Esophagus (tissue), 2 donors: ENCODE results near the gene NBEAL2. TPM values are rescaled to one million over a fixed set of nuclear protein-coding genes. Genes with fewer than 3 reads are reported as not detected.
A peak's percentile ranks its signal among the peaks of the same experiment; 100 is the strongest.

Experiments used
- H3K27ac ChIP-seq, 2 donors: one replicate each; pipeline ENCODE4 v1.5.1; 2013; ENCODE audit warnings: low read depth in 2 of 2, mild to moderate bottlenecking in 2 of 2, inconsistent platforms in 1 of 2, low read length in 1 of 2, moderate library complexity in 1 of 2
- H3K27me3 ChIP-seq, 2 donors: one replicate each; pipeline ENCODE4 v1.6.1; 2013; ENCODE audit warnings: low read length in 2 of 2, control low read depth in 1 of 2, mild to moderate bottlenecking in 1 of 2; ENCODE audit not compliant: insufficient read depth in 2 of 2, control insufficient read depth in 1 of 2
- H3K36me3 ChIP-seq, 2 donors: one replicate each; pipeline ENCODE4 v1.6.1; 2013; ENCODE audit warnings: low read length in 1 of 2; ENCODE audit not compliant: control insufficient read depth in 2 of 2, insufficient read depth in 2 of 2
- H3K4me1 ChIP-seq, 2 donors: one replicate each; pipeline ENCODE4 v1.6.1; 2013; ENCODE audit warnings: low read length in 1 of 2; ENCODE audit not compliant: control insufficient read depth in 2 of 2, insufficient read depth in 2 of 2
- H3K4me3 ChIP-seq, 2 donors: one replicate each; pipeline ENCODE4 v1.5.1; 2013; ENCODE audit warnings: low read length in 2 of 2, mild to moderate bottlenecking in 2 of 2, low read depth in 1 of 2, moderate library complexity in 1 of 2
- H3K9me3 ChIP-seq, 2 donors: one replicate each; pipeline ENCODE4 v1.6.1; 2013; ENCODE audit warnings: mild to moderate bottlenecking in 2 of 2, low read depth in 1 of 2, low read length in 1 of 2, moderate library complexity in 1 of 2; ENCODE audit not compliant: control insufficient read depth in 2 of 2, insufficient read depth in 1 of 2
- WGBS, 2 donors: extraction: QIAGEN DNeasy Blood & Tissue Kit; methylation state at CpG; one replicate each; pipeline ENCODE4 v1.1.7; 2013; 5-methylcytosine and 5-hydroxymethylcytosine counted together
- polyA plus RNA-seq, 2 donors: library from polyadenylated mRNA; stranded (reverse); fragments of 200-250 nt; gene quantifications; one replicate each; pipeline ENCODE4 v1.2.3, GENCODE V29; 2013
- donor health status: healthy with polysubstance abuse.
- donor health status: Bipolar disorder and iron deficiency.

NBEAL2 gene
- polyA plus RNA-seq, 2 donors, result 173 to 211 TPM

GRCh38 chr3:46953234-46954010 lies 26.0 kb upstream of the NBEAL2 start:
- Histone ChIP-seq H3K27me3 (no peaks in the 10 kb centered on the region), H3K4me3 (no peak overlapping the region), H3K27ac (peak overlapping the region; percentile 5 to 64), H3K36me3 (peaks cover 0 to under 1% of the 10 kb centered on the region in 2 donors), H3K4me1 (peaks cover 15 to 42% of the 10 kb centered on the region in 2 donors), H3K9me3 (no peaks in the 10 kb centered on the region)
- WGBS, 2 donors, result 71 to 74% methylated on average over 8 of the region's 8 CpGs

DNA sequence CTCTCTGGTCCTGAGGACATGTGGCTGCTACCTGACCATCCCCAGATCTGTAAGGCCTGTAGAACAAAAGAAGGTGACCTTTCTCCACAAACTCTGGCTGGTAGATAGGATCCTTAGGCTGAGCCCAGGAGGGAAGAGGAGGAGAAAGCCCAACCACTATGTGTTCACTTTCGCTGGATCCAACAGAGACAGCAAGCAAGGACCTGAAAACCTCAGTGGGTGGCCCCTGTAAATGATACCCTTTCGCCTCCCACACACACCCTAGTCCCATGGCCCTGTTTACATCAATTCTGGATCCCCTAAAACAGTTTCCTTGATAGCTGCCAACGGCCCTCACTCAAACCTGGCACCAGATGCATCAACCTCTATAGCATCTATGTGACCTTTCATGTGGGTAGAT lies 25.3 kb upstream of the NBEAL2 start:
- Histone ChIP-seq H3K36me3 (peaks cover 0 to 3% of the 10 kb centered on the region in 2 donors), H3K4me1 (peaks cover 15 to 38% of the 10 kb centered on the region in 2 donors), H3K27ac (peak overlapping the region; percentile 5 to 64), H3K9me3 (no peaks in the 10 kb centered on the region), H3K27me3 (no peaks in the 10 kb centered on the region), H3K4me3 (no peak overlapping the region)
- 63 to 66% methylated on average over 3 of the region's 3 CpGs for WGBS, 2 donors

DNA sequence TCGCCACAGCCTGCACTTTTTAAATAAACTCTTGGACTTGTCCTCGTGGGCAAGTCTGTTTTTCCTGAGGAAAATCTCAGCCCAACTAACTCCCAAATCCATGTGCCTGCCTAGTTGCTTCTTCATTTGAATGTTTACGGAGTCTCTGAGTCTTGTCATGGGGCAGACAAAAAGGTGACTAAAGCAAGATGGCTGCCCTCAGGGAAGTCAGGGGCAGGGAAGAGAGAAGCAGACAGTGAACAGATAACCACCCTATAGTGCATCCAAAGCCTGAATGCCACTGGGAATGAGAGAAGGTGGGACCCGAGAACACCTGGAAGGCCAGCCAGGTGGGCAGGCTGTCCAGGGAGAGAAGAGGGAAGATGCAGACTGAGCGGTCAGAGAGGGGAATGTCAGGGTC lies 24.3 kb upstream of the NBEAL2 start:
- no peaks in the 10 kb centered on the region for H3K27me3 ChIP-seq
- peaks cover 20 to 42% of the 10 kb centered on the region in 2 donors for H3K4me1 ChIP-seq
- no peaks in the 10 kb centered on the region for H3K9me3 ChIP-seq
- H3K27ac ChIP-seq, result peak overlapping the region in 1 of 2 donors; percentile 56
- no peak overlapping the region for H3K4me3 ChIP-seq
- WGBS, 2 donors, result 78 to 85% methylated on average over 5 of the region's 5 CpGs
- H3K36me3 ChIP-seq, result peaks cover 0 to 3% of the 10 kb centered on the region in 2 donors

- Histone ChIP-seq H3K4me1 (peaks cover 20 to 48% of the 10 kb centered on the region in 2 donors), H3K36me3 (peaks cover 0 to 3% of the 10 kb centered on the region in 2 donors), H3K27ac (peak overlapping the region in 1 of 2 donors; percentile 71), H3K9me3 (no peaks in the 10 kb centered on the region), H3K4me3 (no peak overlapping the region), H3K27me3 (no peaks in the 10 kb centered on the region)
- WGBS, 2 donors, result 56 to 77% methylated on average over 3 of the region's 3 CpGs
These were observed 23.6 kb upstream of the NBEAL2 start for GRCh38 chr3:46955801-46956259.

DNA sequence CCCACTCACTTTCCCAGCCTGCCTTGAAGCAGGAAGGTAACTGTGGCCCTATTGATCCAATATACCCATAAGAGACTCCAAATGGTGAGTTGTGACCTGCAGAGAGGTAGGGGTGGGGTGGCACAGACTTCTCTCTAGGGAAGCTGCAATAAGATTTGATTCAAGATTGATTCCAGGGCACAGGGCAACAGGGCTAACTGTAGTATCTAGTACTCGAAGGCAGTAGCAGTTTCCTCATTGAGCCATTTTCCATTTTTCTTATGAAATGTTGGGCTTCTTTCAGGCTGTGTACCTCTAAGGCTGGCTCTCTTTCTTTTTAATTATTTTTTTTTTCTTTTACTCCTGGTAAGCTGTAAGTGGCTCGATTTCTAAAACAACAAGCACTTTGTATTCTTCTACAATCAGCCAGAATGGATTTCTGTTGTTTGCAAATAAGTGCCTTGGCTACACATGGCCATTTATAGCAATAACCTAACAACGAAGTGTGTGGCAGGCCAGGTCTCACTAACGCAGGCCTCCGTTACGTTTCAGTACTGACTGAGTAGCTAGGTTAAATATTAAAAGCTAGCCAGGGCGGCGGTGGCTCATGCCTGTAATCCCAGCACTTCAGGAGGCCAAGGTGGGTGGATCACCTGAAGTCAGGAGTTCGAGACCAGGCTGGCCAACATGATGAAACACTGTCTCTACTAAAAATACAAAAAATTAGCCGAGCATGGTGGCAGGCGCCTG lies 22.2 kb upstream of the NBEAL2 start:
- peaks cover 0 to 3% of the 10 kb centered on the region in 2 donors for H3K36me3 ChIP-seq
- H3K4me1 ChIP-seq, result peaks cover 20 to 50% of the 10 kb centered on the region in 2 donors
- H3K27ac ChIP-seq, result peak overlapping the region in 1 of 2 donors; percentile 7
- 57 to 77% methylated on average over 11 of the region's 11 CpGs for WGBS, 2 donors
- no peaks in the 10 kb centered on the region for H3K27me3 ChIP-seq
- H3K9me3 ChIP-seq, result no peaks in the 10 kb centered on the region
- H3K4me3 ChIP-seq, result no peak overlapping the region

DNA sequence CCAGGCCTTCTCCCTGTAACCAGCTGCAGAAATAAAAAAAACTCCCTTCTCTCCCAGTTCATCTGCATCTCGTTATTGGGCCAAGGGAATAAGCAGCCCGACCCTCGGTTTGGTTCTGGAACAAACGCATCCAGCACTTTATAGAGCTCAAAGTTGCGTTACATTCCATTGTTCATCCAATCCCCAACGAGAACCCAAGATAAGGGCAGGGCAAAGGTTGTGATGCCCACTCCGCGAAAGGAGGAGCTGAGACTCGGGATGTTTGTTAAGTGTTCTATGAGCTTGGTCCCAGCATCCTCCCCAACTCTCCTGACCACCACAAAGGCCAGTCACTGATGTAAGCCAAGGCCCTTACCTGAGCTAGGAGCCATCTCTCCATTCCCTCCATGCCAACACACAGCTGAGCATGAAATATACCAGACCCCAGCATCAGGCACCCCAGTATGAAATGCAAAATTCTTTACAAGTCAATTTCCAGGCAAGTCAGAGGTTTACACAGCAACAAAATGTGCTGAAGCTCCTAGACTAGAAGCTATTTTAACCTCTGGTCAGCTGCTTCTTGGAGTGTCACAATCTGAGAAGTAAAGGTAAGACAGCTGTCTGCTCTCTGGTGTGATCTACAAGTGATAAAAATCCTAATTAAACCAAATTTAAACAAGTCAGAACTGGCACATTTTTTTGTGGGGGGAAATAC lies 20.9 kb upstream of the NBEAL2 start:
- Histone ChIP-seq H3K27me3 (no peaks in the 10 kb centered on the region), H3K4me3 (no peak overlapping the region), H3K27ac (peak overlapping the region; percentile 14 to 15), H3K9me3 (no peaks in the 10 kb centered on the region), H3K36me3 (peaks cover 0 to 3% of the 10 kb centered on the region in 2 donors), H3K4me1 (peaks cover 16 to 44% of the 10 kb centered on the region in 2 donors)
- WGBS, 2 donors, result 68 to 85% methylated on average over 9 of the region's 9 CpGs

GRCh38 chr3:46959161-46959511 lies 20.3 kb upstream of the NBEAL2 start:
- H3K36me3 ChIP-seq, result peaks cover 0 to 3% of the 10 kb centered on the region in 2 donors
- WGBS, 2 donors, result 70 to 74% methylated on average over 6 of the region's 6 CpGs
- peaks cover 16 to 38% of the 10 kb centered on the region in 2 donors for H3K4me1 ChIP-seq
- H3K27ac ChIP-seq, result peak overlapping the region; percentile 14 to 92
- no peak overlapping the region for H3K4me3 ChIP-seq
- no peaks in the 10 kb centered on the region for H3K9me3 ChIP-seq
- no peaks in the 10 kb centered on the region for H3K27me3 ChIP-seq

- Histone ChIP-seq H3K4me3 (peak overlapping the region in 1 of 2 donors; percentile 26), H3K27ac (peak overlapping the region; percentile 78 to 92), H3K4me1 (peaks cover 15 to 33% of the 10 kb centered on the region in 2 donors), H3K9me3 (no peaks in the 10 kb centered on the region), H3K36me3 (peaks cover 0 to 3% of the 10 kb centered on the region in 2 donors), H3K27me3 (no peaks in the 10 kb centered on the region)
- 33 to 37% methylated on average over 4 of the region's 4 CpGs for WGBS, 2 donors
These were observed 19.3 kb upstream of the NBEAL2 start for GRCh38 chr3:46960081-46960701.

- WGBS, 2 donors, result 92 to 93% methylated on average over 1 of the region's 1 CpG
- peak overlapping the region in 1 of 2 donors; percentile 26 for H3K4me3 ChIP-seq
- H3K36me3 ChIP-seq, result peaks cover 0 to 5% of the 10 kb centered on the region in 2 donors
- no peaks in the 10 kb centered on the region for H3K27me3 ChIP-seq
- peaks cover 14 to 31% of the 10 kb centered on the region in 2 donors for H3K4me1 ChIP-seq
- no peaks in the 10 kb centered on the region for H3K9me3 ChIP-seq
- H3K27ac ChIP-seq, result peak overlapping the region; percentile 78 to 92
These were observed 18.6 kb upstream of the NBEAL2 start for GRCh38 chr3:46960835-46961234.
